ENCODE results near the gene SEL1L3.

SEL1L3 gene

GRCh38 chr4:25815586-25815985, 47.2 kb downstream of the SEL1L3 start:
- DNase-seq = no peak

- no peak for DNase-seq
These were observed 48.3 kb downstream of the SEL1L3 start for GRCh38 chr4:25814301-25815136.

- no peak for DNase-seq
These were observed 49.2 kb downstream of the SEL1L3 start for GRCh38 chr4:25813448-25814106.

- DNase-seq = no peak
These were observed 50.9 kb downstream of the SEL1L3 start for GRCh38 chr4:25811841-25812240.

GRCh38 chr4:25811374-25811690, 51.5 kb downstream of the SEL1L3 start:
- no peak for DNase-seq

- DNase-seq = no peak
These were observed 52.1 kb downstream of the SEL1L3 start for GRCh38 chr4:25810461-25811373.

- no peak for DNase-seq
These were observed 52.8 kb downstream of the SEL1L3 start for GRCh38 chr4:25809996-25810395.

- DNase-seq = no peak
These were observed 55.6 kb downstream of the SEL1L3 start for GRCh38 chr4:25807102-25807728.

GRCh38 chr4:25805255-25805860, 57.4 kb downstream of the SEL1L3 start:
- no peak for DNase-seq

GRCh38 chr4:25803720-25804225, 59.0 kb downstream of the SEL1L3 start:
- no peak for DNase-seq

- DNase-seq = no peak
These were observed 61.2 kb downstream of the SEL1L3 start for GRCh38 chr4:25801594-25801993.

GRCh38 chr4:25800245-25800644, 62.5 kb downstream of the SEL1L3 start:
- no peak for DNase-seq

- no peak for DNase-seq
These were observed 63.3 kb downstream of the SEL1L3 start for GRCh38 chr4:25799522-25799921.

GRCh38 chr4:25797136-25797535, 65.7 kb downstream of the SEL1L3 start:
- DNase-seq = no peak

GRCh38 chr4:25795566-25796454, 67.0 kb downstream of the SEL1L3 start:
- DNase-seq = no peak

- no peak for DNase-seq
These were observed 67.7 kb downstream of the SEL1L3 start for GRCh38 chr4:25795091-25795490.

- DNase-seq = no peak
These were observed 69.9 kb downstream of the SEL1L3 start for GRCh38 chr4:25792876-25793275.

- peak in 1 of 2 experiments; percentile 40 for DNase-seq
These were observed 70.5 kb downstream of the SEL1L3 start for GRCh38 chr4:25792200-25792791.

GRCh38 chr4:25790024-25790423, 72.8 kb downstream of the SEL1L3 start:
- DNase-seq = no peak

GRCh38 chr4:25788703-25789238, 74.0 kb downstream of the SEL1L3 start:
- no peak for DNase-seq

Data from NCI-H526 (cell line).